ENCODE results near the gene GRK5.

GRK5 gene

GRCh38 chr10:119296703-119297102, 89.3 kb downstream of the GRK5 start:
- H4K20me1 ChIP-seq (ENCODE audit: low read depth, low read length) = no peaks in the 10 kb centered on the region
- H3K79me2 ChIP-seq (ENCODE audit: insufficient read depth, low read length) = no peaks in the 10 kb centered on the region
- TF ChIP-seq, protein P1, sequence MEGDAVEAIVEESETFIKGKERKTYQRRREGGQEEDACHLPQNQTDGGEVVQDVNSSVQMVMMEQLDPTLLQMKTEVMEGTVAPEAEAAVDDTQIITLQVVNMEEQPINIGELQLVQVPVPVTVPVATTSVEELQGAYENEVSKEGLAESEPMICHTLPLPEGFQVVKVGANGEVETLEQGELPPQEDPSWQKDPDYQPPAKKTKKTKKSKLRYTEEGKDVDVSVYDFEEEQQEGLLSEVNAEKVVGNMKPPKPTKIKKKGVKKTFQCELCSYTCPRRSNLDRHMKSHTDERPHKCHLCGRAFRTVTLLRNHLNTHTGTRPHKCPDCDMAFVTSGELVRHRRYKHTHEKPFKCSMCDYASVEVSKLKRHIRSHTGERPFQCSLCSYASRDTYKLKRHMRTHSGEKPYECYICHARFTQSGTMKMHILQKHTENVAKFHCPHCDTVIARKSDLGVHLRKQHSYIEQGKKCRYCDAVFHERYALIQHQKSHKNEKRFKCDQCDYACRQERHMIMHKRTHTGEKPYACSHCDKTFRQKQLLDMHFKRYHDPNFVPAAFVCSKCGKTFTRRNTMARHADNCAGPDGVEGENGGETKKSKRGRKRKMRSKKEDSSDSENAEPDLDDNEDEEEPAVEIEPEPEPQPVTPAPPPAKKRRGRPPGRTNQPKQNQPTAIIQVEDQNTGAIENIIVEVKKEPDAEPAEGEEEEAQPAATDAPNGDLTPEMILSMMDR (IDR thresholded peaks at IDR 0.05; ENCODE audit: insufficient read depth, low read length, poor library complexity, severe bottlenecking) = no peak
- no peak for TF ChIP-seq EZH2phosphoT487 (conservative IDR thresholded peaks at IDR 0.05; ENCODE audit: low read length)
- H2AFZ ChIP-seq (ENCODE audit: low read depth, low read length, severe bottlenecking) = no peak overlapping the region
- H3K9ac ChIP-seq (ENCODE audit: low read length) = no peak overlapping the region
- H3K9me2 ChIP-seq (replicated peaks; ENCODE audit: insufficient read depth, low read length) = no peaks in the 10 kb centered on the region
- no peak overlapping the region for H3K27ac ChIP-seq (ENCODE audit: low read depth, low read length)
- no peaks in the 10 kb centered on the region for H3K27me3 ChIP-seq (ENCODE audit: low read length)
- no peaks in the 10 kb centered on the region for H3K36me3 ChIP-seq (ENCODE audit: low read length)
- no peak overlapping the region for H3K4me2 ChIP-seq (ENCODE audit: low read depth, low read length, poor library complexity, severe bottlenecking)
- H3K9me3 ChIP-seq (ENCODE audit: insufficient read depth, low read length) = no peaks in the 10 kb centered on the region
- no peaks in the 10 kb centered on the region for H3F3A ChIP-seq (ENCODE audit: insufficient read depth)
- H3K4me3 ChIP-seq (ENCODE audit: insufficient read depth, low read length, poor library complexity, severe bottlenecking) = no peak overlapping the region

DNA sequence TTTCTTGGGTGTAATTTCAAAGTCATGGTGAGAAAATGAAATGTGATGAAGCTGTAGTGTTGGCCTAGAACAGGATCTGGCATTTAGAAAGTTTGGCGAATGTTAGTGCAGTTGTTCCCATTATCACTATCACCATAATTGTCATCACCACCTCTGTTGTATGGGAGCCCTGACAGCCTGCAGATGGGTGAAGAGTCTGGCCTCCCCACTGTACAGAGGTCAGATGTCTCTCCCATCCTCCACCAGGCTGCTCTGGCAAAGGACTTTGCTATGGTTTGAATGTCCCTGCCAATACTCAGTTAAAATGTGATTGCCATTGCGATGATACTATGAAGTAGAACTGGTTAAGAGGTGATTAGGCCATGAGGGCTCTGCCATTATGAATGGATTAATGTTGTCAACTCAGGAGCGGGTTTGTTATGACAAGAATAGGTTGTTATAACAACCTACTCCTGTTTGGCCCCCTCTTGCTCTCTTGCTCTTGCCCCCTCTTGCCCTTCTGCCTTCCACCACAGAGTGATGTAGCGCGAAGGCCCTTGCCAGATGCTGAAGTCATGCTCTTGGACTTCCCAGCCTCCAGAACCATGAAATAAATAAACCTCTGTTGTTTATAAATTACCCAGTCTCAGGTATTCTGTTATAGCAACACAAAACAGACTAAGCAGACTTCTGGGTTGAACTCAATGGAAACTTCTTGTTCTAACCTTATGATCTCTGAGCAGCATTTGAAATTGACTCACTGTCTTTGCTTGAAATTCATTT, 90.0 kb downstream of the GRK5 start:
- no peak overlapping the region for H3K4me2 ChIP-seq (ENCODE audit: low read depth, low read length, poor library complexity, severe bottlenecking)
- TF ChIP-seq, protein P1 (IDR thresholded peaks at IDR 0.05; ENCODE audit: insufficient read depth, low read length, poor library complexity, severe bottlenecking) = no peak
- no peak for TF ChIP-seq EZH2phosphoT487 (conservative IDR thresholded peaks at IDR 0.05; ENCODE audit: low read length)
- no peaks in the 10 kb centered on the region for H3K79me2 ChIP-seq (ENCODE audit: insufficient read depth, low read length)
- H2AFZ ChIP-seq (ENCODE audit: low read depth, low read length, severe bottlenecking) = no peak overlapping the region
- H3K9me3 ChIP-seq (ENCODE audit: insufficient read depth, low read length) = no peaks in the 10 kb centered on the region
- no peak overlapping the region for H3K9ac ChIP-seq (ENCODE audit: low read length)
- no peaks in the 10 kb centered on the region for H3K9me2 ChIP-seq (replicated peaks; ENCODE audit: insufficient read depth, low read length)
- no peaks in the 10 kb centered on the region for H3K36me3 ChIP-seq (ENCODE audit: low read length)
- no peaks in the 10 kb centered on the region for H3K27me3 ChIP-seq (ENCODE audit: low read length)
- H3F3A ChIP-seq (ENCODE audit: insufficient read depth) = no peaks in the 10 kb centered on the region
- H4K20me1 ChIP-seq (ENCODE audit: low read depth, low read length) = no peaks in the 10 kb centered on the region
- no peak overlapping the region for H3K4me3 ChIP-seq (ENCODE audit: insufficient read depth, low read length, poor library complexity, severe bottlenecking)
- no peak overlapping the region for H3K27ac ChIP-seq (ENCODE audit: low read depth, low read length)

DNA sequence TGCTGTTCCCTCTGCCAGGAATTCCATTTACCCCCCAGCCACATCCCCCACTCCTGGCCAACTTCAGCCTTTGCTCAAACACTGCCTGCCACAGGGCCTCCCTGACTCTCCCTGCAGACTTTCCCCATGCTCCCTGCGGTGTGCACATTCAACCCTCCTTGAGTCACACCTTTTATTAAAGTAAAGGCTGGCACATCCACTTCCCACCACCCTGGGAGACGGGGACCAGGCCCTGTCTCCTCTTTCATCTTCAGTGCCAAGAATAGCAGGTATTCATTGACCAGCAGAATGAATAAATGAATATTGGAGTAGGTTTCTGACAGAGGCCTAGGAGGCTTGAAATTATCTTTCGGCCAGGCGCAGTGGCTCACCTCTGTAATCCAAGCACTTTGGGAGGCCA, 91.4 kb downstream of the GRK5 start:
- H3K9me2 ChIP-seq (replicated peaks; ENCODE audit: insufficient read depth, low read length) = no peaks in the 10 kb centered on the region
- TF ChIP-seq, protein P1 (IDR thresholded peaks at IDR 0.05; ENCODE audit: insufficient read depth, low read length, poor library complexity, severe bottlenecking) = no peak
- TF ChIP-seq EZH2phosphoT487 (conservative IDR thresholded peaks at IDR 0.05; ENCODE audit: low read length) = no peak
- H4K20me1 ChIP-seq (ENCODE audit: low read depth, low read length) = no peaks in the 10 kb centered on the region

More for the DNA sequence above, 91.4 kb downstream of the GRK5 start:
- Histone ChIP-seq H3K79me2 (ENCODE audit: insufficient read depth, low read length) (no peaks in the 10 kb centered on the region), H3K9ac (ENCODE audit: low read length) (no peak overlapping the region), H3K4me3 (ENCODE audit: insufficient read depth, low read length, poor library complexity, severe bottlenecking) (no peak overlapping the region), H3F3A (ENCODE audit: insufficient read depth) (no peaks in the 10 kb centered on the region), H3K36me3 (ENCODE audit: low read length) (no peaks in the 10 kb centered on the region), H3K27ac (ENCODE audit: low read depth, low read length) (no peak overlapping the region), H3K4me2 (ENCODE audit: low read depth, low read length, poor library complexity, severe bottlenecking) (no peak overlapping the region), H3K9me3 (ENCODE audit: insufficient read depth, low read length) (no peaks in the 10 kb centered on the region), H3K27me3 (ENCODE audit: low read length) (no peaks in the 10 kb centered on the region), H2AFZ (ENCODE audit: low read depth, low read length, severe bottlenecking) (no peak overlapping the region)
